Hematopoietic multipotent progenitor cell treated with erythropoietin and hydrocortisone succinate and interleukin-3 and kit ligand, for 6 days (in vitro differentiated cells): ENCODE results near the gene CBLN3.
"Not testable (repeated sequence)": the region's sequence is repeated elsewhere in the genome, so short reads cannot be mapped to it uniquely, and the experiment has no call there.

Source experiments
- DNase-seq: peaks from one replicate; pipeline ENCODE4 v3.0.0-alpha.2; 2015

The CBLN3 gene

DNA sequence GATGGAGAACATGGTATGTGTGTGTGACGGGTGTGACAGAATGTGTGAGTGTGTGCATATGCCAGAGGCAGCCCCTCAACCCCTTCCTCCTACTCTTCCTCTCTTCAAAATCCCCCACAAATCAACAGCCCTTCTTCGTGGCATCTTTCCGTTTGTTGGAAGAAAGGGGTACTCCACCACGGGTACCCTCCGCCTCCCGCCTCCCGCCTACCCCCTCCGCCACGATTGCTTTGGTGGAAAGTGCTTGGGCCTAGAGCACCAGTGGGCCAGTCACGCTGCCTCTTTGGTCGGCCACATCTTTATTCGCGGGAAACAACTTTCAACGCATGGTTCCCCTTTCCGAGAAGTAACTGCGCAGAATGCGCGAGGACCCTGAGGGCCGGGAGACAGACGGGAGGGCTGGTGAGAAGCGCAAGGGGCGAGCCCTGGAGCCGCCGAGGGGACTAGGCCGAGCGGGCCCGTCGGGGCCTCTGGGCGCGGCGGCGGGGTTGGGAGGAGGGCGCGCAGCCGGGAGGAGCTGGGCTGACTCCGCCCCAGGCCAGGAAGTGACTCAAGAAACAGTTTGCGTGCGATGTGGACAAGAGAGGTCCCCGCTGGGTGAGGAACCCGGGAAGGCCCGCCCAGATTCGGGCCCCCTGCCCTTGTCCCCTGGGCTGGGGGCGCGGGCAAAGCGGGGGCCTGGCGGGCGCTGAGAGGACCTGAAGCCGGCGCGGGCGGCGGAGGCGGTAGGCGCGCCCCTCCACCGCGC is at the start of gene CBLN3, which contains the start of gene KHNYN:
CBLN3 (minus strand) TSS at position 274 of the 748 bp plus-strand sequence. CDS start 614 bp downstream, outside the sequence.
KHNYN (plus strand) TSS at position 560 of the 748 bp plus-strand sequence. CDS start 777 bp downstream, outside the sequence.
- peak; percentile 96 for DNase-seq

DNA sequence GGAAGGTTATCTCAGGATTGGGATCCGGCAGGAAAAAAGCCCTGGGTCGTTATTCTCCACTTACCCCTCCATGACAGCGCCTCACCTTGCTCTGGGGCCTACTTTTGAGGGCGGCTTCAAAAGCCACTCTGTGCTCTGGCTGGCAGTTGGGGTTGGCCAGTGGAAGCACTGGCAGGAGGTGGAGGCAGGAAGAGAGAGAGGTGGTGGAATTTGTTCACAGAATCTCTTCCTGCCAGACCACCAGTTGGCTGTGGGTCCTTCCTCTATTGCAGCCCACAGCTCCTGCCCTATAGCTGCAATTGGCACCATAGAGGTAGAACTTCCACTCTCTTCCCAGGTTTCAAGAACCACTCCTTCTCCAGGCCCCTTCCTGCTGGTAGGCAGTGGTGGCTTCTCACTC is 45.8 kb upstream of the CBLN3 start:
- DNase-seq, result no peak

DNA sequence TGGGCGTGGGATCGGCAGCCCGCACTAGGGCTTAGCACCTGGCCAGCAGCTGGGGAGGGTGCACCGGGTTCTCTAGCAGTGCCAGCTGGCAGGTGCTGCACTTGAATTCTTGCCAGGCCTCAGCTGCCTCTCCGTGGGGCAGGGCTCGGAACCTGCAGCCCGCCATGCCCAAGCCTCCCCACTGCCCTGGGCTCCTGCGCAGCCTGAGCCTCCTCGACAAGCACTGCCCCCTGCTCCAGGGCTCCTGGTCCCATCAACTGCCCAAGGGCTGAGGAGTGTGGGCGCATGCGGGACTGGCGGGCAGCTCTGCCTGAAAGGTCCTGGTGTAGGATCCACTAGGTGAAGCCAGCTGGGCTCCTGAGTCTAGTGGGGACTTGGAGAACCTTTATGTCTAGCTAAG is 43.7 kb upstream of the CBLN3 start:
- no peak for DNase-seq

DNA sequence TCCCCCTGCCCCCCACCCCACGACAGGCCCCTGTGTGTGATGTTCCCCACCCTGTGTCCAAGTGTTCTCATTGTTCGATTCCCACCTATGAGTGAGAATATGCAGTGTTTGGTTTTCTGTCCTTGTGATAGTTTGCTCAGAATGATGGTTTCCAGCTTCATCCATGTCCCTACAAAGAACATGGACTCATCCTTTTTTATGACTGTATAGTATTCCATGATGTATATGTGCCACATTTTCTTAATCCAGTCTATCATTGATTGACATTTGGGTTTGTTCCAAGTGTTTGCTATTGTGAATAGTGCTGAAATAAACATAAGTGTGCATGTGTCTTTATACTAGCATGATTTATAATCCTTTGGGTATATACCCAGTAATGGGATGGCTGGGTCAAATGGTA is 41.0 kb upstream of the CBLN3 start:
- not testable (repeated sequence) for DNase-seq

DNA sequence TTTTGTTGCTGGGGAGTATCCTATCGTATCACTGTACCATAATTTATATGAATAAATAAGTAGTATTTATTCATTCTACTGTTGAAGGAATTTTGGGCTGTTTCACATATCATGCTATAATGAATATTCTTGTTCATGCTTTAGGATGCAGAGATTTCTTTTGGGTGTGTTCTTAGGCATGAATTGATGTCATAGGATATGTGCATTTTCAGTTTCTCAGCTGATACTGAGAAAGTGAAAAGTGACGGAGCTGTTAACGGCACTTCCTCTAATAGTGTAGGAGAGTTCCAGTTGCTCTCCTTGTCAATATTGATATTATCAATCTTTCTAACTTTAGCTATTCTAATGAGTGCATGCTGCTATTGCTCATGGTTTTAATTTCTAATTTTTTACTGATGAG is 36.3 kb upstream of the CBLN3 start:
- DNase-seq, result no peak

DNA sequence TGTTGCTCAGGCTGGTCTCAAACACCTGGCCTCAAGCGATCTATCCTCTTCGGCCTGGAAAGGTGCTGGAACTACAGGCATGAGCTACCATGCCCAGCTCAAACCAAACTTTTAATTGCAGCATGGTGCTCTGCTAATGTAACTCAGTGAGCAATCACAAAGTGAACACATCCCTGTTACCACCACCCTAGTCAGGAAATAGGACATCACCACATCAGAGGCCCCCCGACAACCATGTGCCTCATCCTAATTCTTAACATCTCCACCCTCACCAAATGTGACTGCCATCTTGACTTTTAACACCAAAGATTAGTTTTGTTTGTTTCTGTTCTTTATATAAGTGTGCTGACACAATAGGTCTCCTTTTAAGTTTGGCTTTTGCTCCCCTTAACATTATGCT is 35.9 kb upstream of the CBLN3 start:
- no peak for DNase-seq

DNA sequence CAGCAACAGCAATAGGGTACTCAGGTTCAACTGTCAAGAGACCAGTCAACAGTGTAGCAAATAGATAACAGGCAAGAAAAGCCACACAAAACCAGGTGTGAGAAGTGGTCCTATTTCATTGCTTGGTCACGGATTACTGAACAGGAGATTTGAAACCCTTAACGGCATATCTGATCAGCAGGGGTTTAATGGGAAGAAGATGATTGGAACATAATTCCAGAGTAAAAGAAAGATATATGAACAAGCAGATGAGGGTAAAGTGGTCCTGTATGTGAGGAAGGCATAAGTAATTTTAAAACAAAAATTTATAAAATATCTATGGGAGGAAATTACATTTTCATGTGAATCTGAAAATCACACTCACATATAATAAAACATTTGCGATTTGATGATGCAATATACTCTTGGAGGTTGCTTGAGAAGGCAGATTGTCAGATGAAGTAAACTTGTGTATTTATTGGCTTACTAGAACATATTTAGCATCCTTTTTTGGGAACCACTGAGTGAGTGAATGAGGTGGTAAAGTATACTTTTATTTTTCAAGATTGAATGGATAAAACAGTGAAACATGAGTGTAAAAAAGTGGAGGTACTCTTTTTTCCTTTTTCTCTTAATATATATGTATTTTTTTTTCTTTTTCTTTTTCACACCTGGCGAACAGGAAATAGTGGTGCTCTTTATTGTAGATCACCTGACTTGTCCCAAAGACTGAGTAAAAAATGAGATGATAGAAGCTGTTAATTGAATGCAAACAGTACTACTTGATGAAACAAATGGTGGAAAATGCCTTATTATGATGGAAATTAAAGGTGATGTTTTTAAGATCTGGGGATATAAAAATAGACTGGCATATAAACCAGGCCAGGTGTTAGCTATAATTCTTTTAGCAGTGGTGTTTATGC is 34.7 kb upstream of the CBLN3 start:
- DNase-seq, result no peak

DNA sequence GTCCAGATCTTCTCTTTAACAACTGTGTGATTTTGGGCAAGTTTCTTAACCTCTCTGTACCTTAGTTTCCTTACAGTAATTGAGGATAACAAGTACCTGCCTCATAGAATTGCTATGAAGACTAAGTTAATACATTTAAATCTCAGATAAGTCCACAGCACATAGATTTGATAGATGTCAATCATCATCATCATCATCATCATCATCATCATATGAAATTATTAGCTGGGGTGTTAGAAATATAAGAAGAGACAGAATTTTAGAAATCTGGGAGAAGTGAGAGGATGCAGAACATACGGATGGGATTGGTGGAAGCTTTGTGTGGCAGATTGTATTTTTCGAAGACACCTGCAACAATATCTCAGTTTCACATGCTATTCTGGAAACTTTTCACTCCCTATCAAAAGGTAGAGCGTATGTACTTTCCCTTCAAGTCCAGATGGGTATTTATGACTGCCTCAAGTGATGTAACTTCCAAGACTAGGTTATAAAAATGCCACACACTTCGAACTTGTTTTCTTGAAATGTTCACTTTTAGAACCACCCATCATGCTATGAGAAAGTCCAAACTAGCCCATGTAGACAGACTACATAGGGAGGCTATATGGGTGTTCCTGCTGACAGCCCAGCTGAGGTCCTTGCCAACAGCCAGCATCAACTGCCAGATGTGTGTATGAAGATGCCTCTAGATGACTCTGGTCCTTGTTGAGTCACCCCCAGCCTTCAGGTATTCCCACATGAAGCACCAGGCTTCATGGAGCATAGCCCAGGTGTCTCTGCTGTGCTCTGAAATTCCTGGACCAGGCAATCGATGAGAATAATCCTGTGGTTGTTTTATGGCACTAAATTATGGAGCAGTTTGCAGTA is 33.8 kb upstream of the CBLN3 start:
- DNase-seq, result no peak

DNA sequence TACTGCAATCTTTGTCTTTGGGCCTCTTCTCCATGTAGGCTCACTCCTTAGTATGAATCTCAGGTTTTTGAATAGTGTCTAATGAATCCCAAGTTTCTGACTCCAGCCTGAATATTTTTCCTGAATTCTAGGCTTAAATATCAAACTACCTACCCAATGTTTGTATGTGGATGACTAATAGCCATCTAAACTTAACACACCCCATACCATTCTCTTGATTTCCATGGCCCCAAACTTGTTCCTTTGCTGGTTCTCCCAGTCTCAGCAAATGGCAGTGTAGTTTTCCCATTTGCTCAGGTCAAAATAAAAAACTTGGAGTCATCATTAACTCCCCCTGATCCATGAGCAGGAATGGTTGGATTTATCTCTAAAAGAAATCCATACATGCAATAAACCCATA is 31.9 kb upstream of the CBLN3 start:
- DNase-seq, result no peak

DNA sequence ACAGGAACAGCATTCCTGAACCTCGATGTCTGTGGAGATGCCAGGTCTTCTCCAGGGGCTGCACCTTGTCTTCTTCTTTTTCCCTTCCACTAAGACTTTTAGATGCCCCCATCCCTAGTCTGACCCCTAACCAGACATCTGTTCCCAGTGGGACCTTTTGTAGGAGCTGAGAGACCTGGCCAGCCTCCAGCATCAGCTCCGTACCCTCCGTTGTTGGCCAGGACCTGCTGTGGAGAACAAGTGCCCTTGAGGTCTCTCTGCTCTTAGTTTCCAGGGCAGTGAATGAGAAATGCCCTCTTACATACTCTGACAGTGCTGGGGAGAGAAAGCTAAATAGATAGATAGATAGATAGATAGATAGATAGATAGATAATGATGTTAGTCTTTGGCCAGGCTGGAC is 29.9 kb upstream of the CBLN3 start:
- no peak for DNase-seq

DNA sequence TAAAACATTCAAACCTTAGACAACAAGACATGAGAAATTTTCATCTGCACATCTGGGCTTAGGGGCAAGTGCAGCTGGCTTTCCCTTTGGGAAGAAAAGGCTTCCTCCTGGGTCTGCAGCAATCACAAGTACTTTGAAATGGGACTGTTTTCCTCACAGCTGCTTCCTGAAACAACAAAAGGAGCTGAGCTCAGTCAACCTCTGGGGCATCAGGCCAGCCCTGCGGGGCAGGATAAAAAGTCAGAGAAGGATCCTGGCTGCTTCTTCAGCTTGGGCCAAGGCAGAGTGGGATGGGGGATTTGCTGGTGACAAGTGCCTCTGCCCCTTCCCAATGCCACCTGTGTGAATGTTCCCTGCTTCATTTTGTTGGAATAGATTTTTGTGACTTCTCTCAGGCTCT is 29.3 kb upstream of the CBLN3 start:
- DNase-seq, result no peak

DNA sequence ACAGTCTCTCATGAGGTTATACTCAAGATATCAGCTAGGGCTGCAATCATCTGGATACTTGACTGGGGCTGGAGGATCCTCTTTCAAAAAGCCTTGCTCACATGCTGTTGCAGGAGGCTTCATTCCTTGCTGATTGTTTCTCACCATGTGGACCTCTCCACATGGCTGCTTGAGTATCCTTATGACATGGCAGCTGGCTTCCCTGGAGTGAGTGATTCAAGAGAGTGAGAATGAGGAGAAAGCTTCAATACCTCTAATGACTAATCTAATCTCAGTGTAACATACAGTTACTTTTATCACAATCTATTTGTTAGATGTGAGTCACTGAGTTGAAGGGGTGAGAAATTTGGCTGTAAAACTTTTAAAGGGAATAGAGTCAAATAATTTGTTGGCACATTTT is 27.5 kb upstream of the CBLN3 start:
- peak; percentile 33 for DNase-seq

DNA sequence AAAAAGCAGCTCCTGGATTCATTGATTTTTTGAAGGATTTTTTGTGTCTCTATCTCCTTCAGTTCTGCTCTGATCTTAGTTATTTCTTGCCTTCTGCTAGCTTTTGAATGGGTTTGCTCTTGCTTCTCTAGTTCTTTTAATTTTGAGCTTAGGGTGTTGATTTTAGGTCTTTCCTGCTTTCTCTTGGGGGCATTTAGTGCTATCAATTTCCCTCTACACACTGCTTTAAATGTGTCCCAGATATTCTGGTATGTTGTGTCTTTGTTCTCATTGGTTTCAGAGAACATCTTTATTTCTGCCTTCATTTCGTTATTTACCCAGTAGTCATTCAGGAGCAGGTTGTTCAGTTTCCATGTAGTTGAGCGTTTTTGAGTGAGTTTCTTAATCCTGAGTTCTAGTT is 21.4 kb upstream of the CBLN3 start:
- not testable (repeated sequence) for DNase-seq

DNA sequence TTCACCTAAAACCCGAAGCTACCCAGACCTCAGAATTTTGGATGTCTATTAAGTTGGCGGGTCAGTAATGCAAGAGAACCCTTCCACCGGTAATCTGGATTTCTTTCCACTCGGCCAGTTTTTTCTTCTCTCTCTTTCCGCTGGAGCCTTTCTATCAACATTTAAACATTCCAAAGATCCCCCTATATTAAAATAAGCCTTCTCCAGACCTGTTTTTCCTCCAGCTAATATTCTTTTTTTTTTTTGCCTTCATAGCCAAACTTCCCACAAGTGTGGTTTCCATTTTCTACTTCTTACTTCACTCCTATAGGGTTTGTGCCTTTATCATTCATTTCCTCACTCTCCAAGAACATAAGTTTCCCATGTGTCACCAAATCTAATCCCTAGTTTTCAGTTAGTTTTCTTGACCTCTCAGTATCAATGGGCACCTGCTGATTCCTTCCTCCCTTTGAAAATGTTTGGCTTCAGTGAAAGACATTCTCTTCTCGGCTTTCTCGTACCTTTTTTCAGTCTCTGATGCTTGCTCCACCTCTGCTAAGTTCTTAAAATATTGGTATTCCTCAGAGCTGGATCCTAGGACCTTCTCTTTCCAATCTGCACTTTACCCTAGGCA is 13.7 kb upstream of the CBLN3 start:
- no peak for DNase-seq

DNA sequence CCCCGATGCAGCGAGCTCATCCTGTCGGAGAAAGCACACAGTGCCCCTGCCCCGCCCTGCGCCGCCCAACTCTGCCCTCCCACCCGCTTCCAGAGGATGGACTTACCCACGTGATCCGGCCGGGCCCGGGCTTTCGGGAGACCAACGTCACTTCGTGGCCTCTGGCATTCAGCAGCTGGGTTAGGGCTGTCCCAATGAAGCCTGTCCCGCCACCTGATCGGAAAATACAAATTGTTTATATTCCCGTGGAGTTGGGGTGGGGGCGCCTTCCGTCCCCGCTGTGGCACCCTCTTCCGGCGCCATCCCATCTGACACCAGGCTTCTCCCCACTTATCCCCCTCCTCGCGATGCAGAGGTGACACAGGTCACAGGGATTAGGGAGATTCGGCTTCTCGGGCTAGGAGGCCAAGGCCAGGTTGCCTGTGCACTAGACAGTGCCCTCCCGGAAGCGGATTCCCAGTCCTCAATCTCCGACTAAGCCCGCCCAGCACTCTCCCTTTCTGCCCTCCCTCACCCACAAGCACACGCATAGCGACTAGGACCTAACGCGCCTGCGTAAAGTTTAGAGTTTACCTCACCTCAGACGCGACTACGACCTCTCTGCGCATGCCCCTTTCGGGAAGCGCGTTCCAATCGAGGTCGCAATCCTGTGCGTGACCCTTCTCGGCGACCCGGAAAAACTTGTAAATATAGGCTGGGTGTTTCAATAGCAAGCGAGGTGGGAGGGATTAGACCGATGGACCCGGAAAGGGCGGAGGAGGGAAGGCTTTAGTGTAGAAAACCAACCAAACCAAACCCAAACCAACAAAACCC is 13.0 kb upstream of the CBLN3 start, which contains the start of gene SDR39U1:
SDR39U1 (minus strand) TSS at position 537 of the 813 bp plus-strand sequence; CDS start at position 530, 7 bp downstream.
- DNase-seq, result peak; percentile 100

DNA sequence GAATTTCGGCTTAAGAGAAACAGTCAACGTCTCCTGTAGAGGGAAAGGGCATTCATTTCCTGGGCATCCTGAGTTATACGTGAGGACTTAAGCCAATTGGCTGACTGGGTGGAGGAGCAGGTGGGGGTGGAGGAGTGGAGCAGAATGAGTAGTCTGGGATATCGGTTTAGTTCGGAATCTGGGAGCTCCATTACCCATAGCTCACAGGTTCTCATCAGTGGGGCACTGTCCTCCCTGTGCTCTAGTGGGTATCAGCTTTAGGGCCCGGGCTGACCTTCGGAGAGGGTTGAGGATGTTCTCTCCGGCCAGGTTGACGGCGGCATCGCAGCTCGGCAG is 12.4 kb upstream of the CBLN3 start:
- peak; percentile 49 for DNase-seq

DNA sequence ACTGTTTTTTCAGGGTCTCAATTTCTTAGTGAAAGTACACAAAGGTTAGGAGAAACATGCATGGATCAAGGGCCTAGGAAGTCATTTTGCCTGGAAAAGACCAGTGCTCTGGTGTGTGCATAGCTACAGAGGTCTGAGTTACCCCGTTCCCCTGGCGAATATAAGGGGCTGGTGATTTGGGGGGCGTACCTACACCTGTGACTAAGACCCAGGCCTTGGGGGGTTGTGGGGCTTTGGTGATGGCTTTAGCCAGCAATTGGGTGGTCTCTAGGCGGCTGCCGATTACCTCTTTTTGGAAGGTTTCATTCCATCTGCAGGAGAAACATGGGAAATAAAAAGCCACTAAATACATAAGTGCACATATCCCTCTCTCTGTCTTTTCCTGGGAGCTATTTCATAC is 12.0 kb upstream of the CBLN3 start:
- no peak for DNase-seq

DNA sequence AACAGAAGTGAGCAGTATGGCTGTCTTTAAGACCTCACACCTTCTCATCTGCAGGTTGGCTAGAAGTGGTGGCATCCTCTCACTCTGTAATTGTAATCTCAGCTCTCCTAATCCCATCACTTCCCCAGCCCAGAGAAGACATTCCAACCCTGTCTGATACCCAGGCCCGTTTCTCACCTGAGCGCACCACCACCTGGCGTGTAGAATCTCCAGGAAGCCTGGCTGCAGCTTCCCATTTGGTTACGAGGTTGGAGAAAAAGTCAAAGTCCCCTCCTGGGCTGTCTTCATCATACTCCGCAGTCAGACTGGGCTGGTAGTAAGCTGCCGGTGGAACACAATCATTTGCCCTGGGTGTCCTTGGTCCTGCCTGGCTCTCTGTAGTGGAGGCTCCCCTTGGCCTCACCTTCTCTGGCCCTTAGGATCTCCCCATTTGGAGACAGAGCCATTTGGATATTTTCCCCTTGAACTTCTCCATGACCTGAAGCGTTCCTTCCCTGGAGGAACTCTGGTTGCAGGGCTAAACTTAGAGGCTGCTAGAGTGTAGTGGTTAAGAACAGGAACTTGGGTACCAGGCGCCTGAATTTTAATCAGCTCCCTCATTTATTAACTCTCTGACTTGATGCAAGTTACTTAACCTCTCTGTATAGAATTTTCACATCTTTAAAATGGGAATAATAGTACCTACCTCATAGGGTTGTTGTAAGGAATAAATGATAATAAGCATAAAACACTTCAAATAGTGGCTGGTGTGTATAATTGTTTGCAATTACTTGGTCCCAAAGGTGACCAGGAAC is 11.3 kb upstream of the CBLN3 start:
- DNase-seq, result no peak

DNA sequence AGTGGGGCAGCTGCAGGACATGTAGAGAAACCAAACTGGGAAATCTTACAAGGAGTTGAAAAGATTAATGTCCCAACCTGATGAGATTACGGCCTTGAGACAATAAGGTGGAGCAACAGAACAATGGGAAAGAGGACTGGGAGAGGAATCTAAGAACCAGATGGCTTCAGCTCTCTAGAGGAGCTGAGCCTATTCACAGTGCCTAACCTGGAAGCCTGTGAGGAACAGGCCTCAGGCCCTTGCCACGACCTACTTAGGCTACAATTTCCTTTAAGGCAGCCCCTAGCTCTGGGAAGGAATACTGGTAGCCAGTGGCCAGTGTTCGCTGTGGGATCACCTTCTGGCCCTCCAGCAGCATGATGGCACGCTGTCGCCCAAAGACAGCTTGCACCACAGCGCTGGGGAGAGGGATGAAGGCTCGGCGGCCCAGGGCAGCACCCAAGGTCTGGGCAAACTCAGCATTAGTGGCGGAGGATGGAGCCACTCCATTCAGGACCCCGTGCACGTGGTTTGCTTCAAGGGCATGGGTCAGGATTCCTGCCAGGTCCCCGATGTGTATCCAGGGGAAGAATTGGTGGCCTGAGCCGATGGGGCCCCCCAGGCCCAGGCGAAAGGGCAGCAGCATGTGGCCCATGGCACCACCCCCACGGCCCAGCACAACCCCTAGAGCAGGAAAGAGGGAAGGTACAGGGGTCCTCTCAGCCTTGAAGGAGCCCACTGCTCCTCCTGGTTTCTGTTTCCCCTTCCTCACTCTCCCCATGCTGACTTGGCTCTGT is 10.6 kb upstream of the CBLN3 start:
- no peak for DNase-seq

DNA sequence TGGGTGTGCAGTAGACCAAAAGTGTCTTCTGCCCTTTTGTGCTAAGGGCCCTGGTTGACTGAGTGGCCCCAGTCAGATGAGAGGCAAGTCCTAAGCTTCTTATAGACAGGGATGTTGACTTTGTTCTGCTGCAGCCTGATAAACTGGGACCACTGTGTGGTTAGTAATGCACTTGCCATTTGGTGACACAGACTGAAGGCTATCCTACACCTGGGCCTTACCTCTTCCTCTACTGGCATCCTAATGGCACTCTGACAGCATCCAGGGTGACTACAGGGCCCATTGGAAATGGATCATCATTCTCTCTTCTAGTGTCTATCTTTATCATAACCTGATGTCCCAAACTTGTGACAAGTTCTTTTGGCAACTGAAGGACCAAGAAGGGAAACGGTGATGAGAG is 9.8 kb upstream of the CBLN3 start:
- peak; percentile 3 for DNase-seq
